Measurements from ENCODE around the gene ZFYVE28. TPM values are rescaled to one million over a fixed set of nuclear protein-coding genes. Genes with fewer than 3 reads are reported as not detected.

ZFYVE28 gene
- total RNA-seq, 1 experiment from 2014 or later: 0.82 TPM

DNA sequence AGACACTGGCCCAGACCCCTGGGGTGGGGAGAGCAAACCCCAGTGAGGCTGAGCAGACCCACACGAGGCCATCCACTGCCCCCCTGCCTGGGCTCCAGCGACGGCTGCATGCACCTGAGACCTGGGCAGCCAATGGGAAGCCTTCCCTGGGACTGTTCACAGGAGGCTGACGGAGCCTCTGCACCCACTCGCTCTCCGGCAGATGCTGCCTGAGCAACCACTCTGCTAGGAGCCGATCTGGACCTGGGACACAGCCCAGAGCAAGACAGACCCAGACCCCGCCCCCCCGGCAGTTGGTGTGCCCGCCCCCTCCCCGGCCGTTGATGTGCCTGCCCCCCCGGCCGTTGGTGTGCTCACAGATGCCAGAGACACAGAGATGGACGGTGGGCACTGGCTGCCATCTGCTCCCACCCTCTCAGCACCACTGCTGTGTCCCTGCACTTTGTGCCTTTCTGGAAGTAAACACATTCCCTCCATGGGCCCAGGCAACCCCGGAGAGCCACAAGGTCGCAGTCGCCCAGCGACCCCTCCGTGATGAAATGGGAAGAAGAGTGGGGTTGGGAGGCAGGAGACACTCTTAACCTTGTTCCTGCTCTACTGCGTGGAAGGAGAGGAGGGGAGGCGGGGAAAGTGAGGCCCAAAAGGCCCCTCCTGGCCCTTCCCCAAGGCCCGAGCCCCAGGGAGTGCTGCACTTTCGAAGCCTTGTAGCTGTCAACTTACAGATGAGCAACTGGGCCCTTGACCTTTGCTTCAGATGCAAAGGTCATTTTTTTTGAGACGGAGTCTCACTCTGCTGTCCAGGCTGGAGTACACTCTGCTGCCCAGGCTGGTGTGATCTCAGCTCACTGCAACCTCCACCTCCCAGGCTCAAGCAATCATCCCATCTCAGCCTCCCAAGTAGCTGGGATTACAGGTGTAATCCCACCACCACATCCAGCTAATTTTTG lies 62.0 kb downstream of the ZFYVE28 start:
- no peak overlapping the region for H3K4me3 Mint-ChIP-seq (ENCODE audit: unreplicated experiment)
- intact Hi-C loops (cut with micrococcal nuclease; ENCODE audit: unreplicated experiment): loop anchor here (10.0 kb wide), 1 partner anchor 112 kb away; the partner anchor contains the start of genes HAUS3 and POLN
- POLR2A ChIA-PET: no interaction called here
- H3K9me3 Mint-ChIP-seq (ENCODE audit: unreplicated experiment): no peaks in the 10 kb centered on the region
- DNase-seq: no peak
- H3K27me3 Mint-ChIP-seq (ENCODE audit: insufficient read depth, unreplicated experiment): no peaks in the 10 kb centered on the region
- TF ChIP-seq, protein P1, sequence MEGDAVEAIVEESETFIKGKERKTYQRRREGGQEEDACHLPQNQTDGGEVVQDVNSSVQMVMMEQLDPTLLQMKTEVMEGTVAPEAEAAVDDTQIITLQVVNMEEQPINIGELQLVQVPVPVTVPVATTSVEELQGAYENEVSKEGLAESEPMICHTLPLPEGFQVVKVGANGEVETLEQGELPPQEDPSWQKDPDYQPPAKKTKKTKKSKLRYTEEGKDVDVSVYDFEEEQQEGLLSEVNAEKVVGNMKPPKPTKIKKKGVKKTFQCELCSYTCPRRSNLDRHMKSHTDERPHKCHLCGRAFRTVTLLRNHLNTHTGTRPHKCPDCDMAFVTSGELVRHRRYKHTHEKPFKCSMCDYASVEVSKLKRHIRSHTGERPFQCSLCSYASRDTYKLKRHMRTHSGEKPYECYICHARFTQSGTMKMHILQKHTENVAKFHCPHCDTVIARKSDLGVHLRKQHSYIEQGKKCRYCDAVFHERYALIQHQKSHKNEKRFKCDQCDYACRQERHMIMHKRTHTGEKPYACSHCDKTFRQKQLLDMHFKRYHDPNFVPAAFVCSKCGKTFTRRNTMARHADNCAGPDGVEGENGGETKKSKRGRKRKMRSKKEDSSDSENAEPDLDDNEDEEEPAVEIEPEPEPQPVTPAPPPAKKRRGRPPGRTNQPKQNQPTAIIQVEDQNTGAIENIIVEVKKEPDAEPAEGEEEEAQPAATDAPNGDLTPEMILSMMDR (IDR thresholded peaks at IDR 0.05; ENCODE audit: insufficient read depth in 1 of 2, low read depth in 1 of 2, low read length in 1 of 2, severe bottlenecking in 1 of 2, unreplicated experiment in 1 of 2): no peak
- H3K4me3 ChIP-seq (ENCODE audit: low read depth, low read length): no peak overlapping the region
- H3K27ac Mint-ChIP-seq (ENCODE audit: unreplicated experiment): no peak overlapping the region
- no TSS peak for BruUV-seq (replicated peaks)
- H3K36me3 ChIP-seq (ENCODE audit: control insufficient read depth, insufficient read depth, low read length): no peaks in the 10 kb centered on the region
- no peaks in the 10 kb centered on the region for H3K9me3 ChIP-seq
- H3K4me1 ChIP-seq: peaks cover 2% of the 10 kb centered on the region; the same call in 1 of the 2 replicates
- no peaks in the 10 kb centered on the region for H3K27me3 ChIP-seq (replicated peaks; ENCODE audit: control insufficient read depth, insufficient read depth, low read length)
- no peaks in the 10 kb centered on the region for H3K4me1 Mint-ChIP-seq (ENCODE audit: low read depth, unreplicated experiment)
- CTCF ChIA-PET: no interaction called here
- H3K36me3 Mint-ChIP-seq (ENCODE audit: insufficient read depth, unreplicated experiment): no peaks in the 10 kb centered on the region

DNA sequence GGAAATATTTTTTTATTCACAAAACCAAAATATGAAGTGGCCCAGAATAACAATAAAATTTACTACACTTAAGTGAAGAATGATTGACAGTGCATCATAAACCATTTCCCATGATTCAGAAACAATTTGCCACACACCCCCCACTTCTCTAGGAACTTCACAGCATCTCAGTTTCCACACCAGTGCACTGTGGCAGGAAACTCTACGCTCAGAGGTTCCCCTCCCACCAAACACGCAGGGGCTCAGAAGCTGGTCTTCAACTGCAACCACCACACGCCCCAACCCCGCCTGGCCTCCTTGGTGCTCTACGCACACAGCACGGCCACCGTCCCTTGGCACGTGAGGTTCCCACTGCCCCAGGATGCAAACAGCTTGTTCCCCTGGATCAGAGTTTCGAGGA lies 63.7 kb downstream of the ZFYVE28 start:
- Histone ChIP-seq H3K27me3 (replicated peaks; ENCODE audit: control insufficient read depth, insufficient read depth, low read length) (no peaks in the 10 kb centered on the region), H3K4me3 (ENCODE audit: low read depth, low read length) (no peak overlapping the region), H3K4me1 (no peaks in the 10 kb centered on the region), H3K9me3 (no peaks in the 10 kb centered on the region), H3K36me3 (ENCODE audit: control insufficient read depth, insufficient read depth, low read length) (no peaks in the 10 kb centered on the region)
- no peaks in the 10 kb centered on the region for H3K4me1 Mint-ChIP-seq (ENCODE audit: low read depth, unreplicated experiment)
- intact Hi-C loops (cut with micrococcal nuclease; ENCODE audit: unreplicated experiment): loop anchor here (10.0 kb wide), 1 partner anchor 110 kb away; the partner anchor contains the start of genes HAUS3 and POLN
- H3K27me3 Mint-ChIP-seq (ENCODE audit: insufficient read depth, unreplicated experiment): no peaks in the 10 kb centered on the region
- ChIA-PET POLR2A (no interaction called here), CTCF (no interaction called here)
- no peak overlapping the region for H3K4me3 Mint-ChIP-seq (ENCODE audit: unreplicated experiment)
- H3K9me3 Mint-ChIP-seq (ENCODE audit: unreplicated experiment): no peaks in the 10 kb centered on the region
- no peak overlapping the region for H3K27ac Mint-ChIP-seq (ENCODE audit: unreplicated experiment)
- DNase-seq: no peak
- TF ChIP-seq, protein P1 (IDR thresholded peaks at IDR 0.05; ENCODE audit: insufficient read depth in 1 of 2, low read depth in 1 of 2, low read length in 1 of 2, severe bottlenecking in 1 of 2, unreplicated experiment in 1 of 2): no peak
- no peaks in the 10 kb centered on the region for H3K36me3 Mint-ChIP-seq (ENCODE audit: insufficient read depth, unreplicated experiment)
- BruUV-seq (replicated peaks): no TSS peak

DNA sequence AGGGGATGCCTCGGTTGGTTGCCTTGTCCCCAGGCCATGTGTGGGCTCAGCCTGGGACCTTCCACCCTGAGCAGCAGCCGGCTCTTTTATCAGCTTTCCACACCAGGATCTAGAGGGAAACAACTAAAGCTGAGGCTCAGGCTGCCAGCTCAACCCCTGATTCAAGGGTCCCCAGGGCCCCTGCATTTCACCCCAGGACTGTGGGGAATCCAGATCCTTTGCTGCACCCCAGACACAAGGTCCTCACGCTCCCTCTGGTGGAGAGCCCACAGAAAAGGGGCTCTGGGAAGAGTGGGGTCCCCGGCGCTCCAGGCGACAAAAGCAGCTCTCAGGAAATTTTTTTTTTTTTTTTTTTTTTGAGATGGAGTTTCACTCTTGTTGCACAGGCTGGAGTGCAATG lies 64.3 kb downstream of the ZFYVE28 start:
- TF ChIP-seq, protein P1 (IDR thresholded peaks at IDR 0.05; ENCODE audit: insufficient read depth in 1 of 2, low read depth in 1 of 2, low read length in 1 of 2, severe bottlenecking in 1 of 2, unreplicated experiment in 1 of 2): peak in 1 of 2 experiments; percentile 40
- Histone ChIP-seq H3K4me3 (ENCODE audit: low read depth, low read length) (no peak overlapping the region), H3K27me3 (replicated peaks; ENCODE audit: control insufficient read depth, insufficient read depth, low read length) (no peaks in the 10 kb centered on the region), H3K4me1 (no peaks in the 10 kb centered on the region), H3K36me3 (ENCODE audit: control insufficient read depth, insufficient read depth, low read length) (no peaks in the 10 kb centered on the region), H3K9me3 (no peaks in the 10 kb centered on the region)
- H3K4me1 Mint-ChIP-seq (ENCODE audit: low read depth, unreplicated experiment): no peaks in the 10 kb centered on the region
- CTCF ChIA-PET: no interaction called here
- POLR2A ChIA-PET: no interaction called here
- no peaks in the 10 kb centered on the region for H3K36me3 Mint-ChIP-seq (ENCODE audit: insufficient read depth, unreplicated experiment)
- DNase-seq: no peak
- BruUV-seq (replicated peaks): no TSS peak
- no peaks in the 10 kb centered on the region for H3K9me3 Mint-ChIP-seq (ENCODE audit: unreplicated experiment)
- no peaks in the 10 kb centered on the region for H3K27me3 Mint-ChIP-seq (ENCODE audit: insufficient read depth, unreplicated experiment)
- no peak overlapping the region for H3K27ac Mint-ChIP-seq (ENCODE audit: unreplicated experiment)
- intact Hi-C loops (cut with micrococcal nuclease; ENCODE audit: unreplicated experiment): loop anchor here (10.0 kb wide), 1 partner anchor 109 kb away; the partner anchor contains the start of genes HAUS3 and POLN
- no peak overlapping the region for H3K4me3 Mint-ChIP-seq (ENCODE audit: unreplicated experiment)

Measured in Caco-2 (cell line).